ENCODE measurements around the gene OR52E1.

OR52E1 gene

GRCh38 chr11:5065027-5065426 is 4.3 kb upstream of the OR52E1 start:
- Histone ChIP-seq H3K4me3 (ENCODE audit: low read depth in 1 of 2, low read length in 2 of 2) (no peak overlapping the region), H3K36me3 (ENCODE audit: control insufficient read depth in 1 of 2, insufficient read depth in 2 of 2, low read length in 2 of 2) (no peaks in the 10 kb centered on the region), H3K27ac (ENCODE audit: low read length) (no peak overlapping the region), H3K4me1 (ENCODE audit: control insufficient read depth in 1 of 2, insufficient read depth in 2 of 2, low read length in 2 of 2) (no peaks in the 10 kb centered on the region), H3K9me3 (ENCODE audit: control insufficient read depth in 1 of 2, low read length in 2 of 2) (no peaks in the 10 kb centered on the region), H3K27me3 (ENCODE audit: low read depth, low read length) (no peaks in the 10 kb centered on the region)

- Histone ChIP-seq H3K36me3 (ENCODE audit: control insufficient read depth in 1 of 2, insufficient read depth in 2 of 2, low read length in 2 of 2) (no peaks in the 10 kb centered on the region), H3K4me3 (ENCODE audit: low read depth in 1 of 2, low read length in 2 of 2) (no peak overlapping the region), H3K27ac (ENCODE audit: low read length) (no peak overlapping the region), H3K9me3 (ENCODE audit: control insufficient read depth in 1 of 2, low read length in 2 of 2) (no peaks in the 10 kb centered on the region), H3K4me1 (ENCODE audit: control insufficient read depth in 1 of 2, insufficient read depth in 2 of 2, low read length in 2 of 2) (no peaks in the 10 kb centered on the region), H3K27me3 (ENCODE audit: low read depth, low read length) (no peaks in the 10 kb centered on the region)
Observed at GRCh38 chr11:5071799-5072198, 2.4 kb downstream of the OR52E1 start.

GRCh38 chr11:5081405-5081804 is 12.0 kb downstream of the OR52E1 start:
- Histone ChIP-seq H3K27ac (ENCODE audit: low read length) (no peak overlapping the region), H3K27me3 (ENCODE audit: low read depth, low read length) (no peaks in the 10 kb centered on the region), H3K4me1 (ENCODE audit: control insufficient read depth in 1 of 2, insufficient read depth in 2 of 2, low read length in 2 of 2) (no peaks in the 10 kb centered on the region), H3K9me3 (ENCODE audit: control insufficient read depth in 1 of 2, low read length in 2 of 2) (no peaks in the 10 kb centered on the region), H3K36me3 (ENCODE audit: control insufficient read depth in 1 of 2, insufficient read depth in 2 of 2, low read length in 2 of 2) (no peaks in the 10 kb centered on the region), H3K4me3 (ENCODE audit: low read depth in 1 of 2, low read length in 2 of 2) (no peak overlapping the region)

- no peak overlapping the region for H3K4me3 ChIP-seq (ENCODE audit: low read depth in 1 of 2, low read length in 2 of 2)
- no peaks in the 10 kb centered on the region for H3K4me1 ChIP-seq (ENCODE audit: control insufficient read depth in 1 of 2, insufficient read depth in 2 of 2, low read length in 2 of 2)
- no peaks in the 10 kb centered on the region for H3K36me3 ChIP-seq (ENCODE audit: control insufficient read depth in 1 of 2, insufficient read depth in 2 of 2, low read length in 2 of 2)
- H3K9me3 ChIP-seq (ENCODE audit: control insufficient read depth in 1 of 2, low read length in 2 of 2), result no peaks in the 10 kb centered on the region
- H3K27me3 ChIP-seq (ENCODE audit: low read depth, low read length), result no peaks in the 10 kb centered on the region
- no peak overlapping the region for H3K27ac ChIP-seq (ENCODE audit: low read length)
Observed at GRCh38 chr11:5083602-5084001, 14.2 kb downstream of the OR52E1 start.

- Histone ChIP-seq H3K9me3 (ENCODE audit: control insufficient read depth in 1 of 2, low read length in 2 of 2) (no peaks in the 10 kb centered on the region), H3K4me3 (ENCODE audit: low read depth in 1 of 2, low read length in 2 of 2) (no peak overlapping the region), H3K4me1 (ENCODE audit: control insufficient read depth in 1 of 2, insufficient read depth in 2 of 2, low read length in 2 of 2) (no peaks in the 10 kb centered on the region), H3K36me3 (ENCODE audit: control insufficient read depth in 1 of 2, insufficient read depth in 2 of 2, low read length in 2 of 2) (no peaks in the 10 kb centered on the region), H3K27ac (ENCODE audit: low read length) (no peak overlapping the region), H3K27me3 (ENCODE audit: low read depth, low read length) (no peaks in the 10 kb centered on the region)
Observed at GRCh38 chr11:5088556-5088955, 19.2 kb downstream of the OR52E1 start.

GRCh38 chr11:5090668-5091067 is 21.3 kb downstream of the OR52E1 start:
- Histone ChIP-seq H3K27me3 (ENCODE audit: low read depth, low read length) (no peaks in the 10 kb centered on the region), H3K27ac (ENCODE audit: low read length) (no peak overlapping the region), H3K4me1 (ENCODE audit: control insufficient read depth in 1 of 2, insufficient read depth in 2 of 2, low read length in 2 of 2) (no peaks in the 10 kb centered on the region), H3K9me3 (ENCODE audit: control insufficient read depth in 1 of 2, low read length in 2 of 2) (no peaks in the 10 kb centered on the region), H3K4me3 (ENCODE audit: low read depth in 1 of 2, low read length in 2 of 2) (no peak overlapping the region), H3K36me3 (ENCODE audit: control insufficient read depth in 1 of 2, insufficient read depth in 2 of 2, low read length in 2 of 2) (no peaks in the 10 kb centered on the region)

GRCh38 chr11:5092821-5093585 is 23.6 kb downstream of the OR52E1 start:
- H3K27ac ChIP-seq (ENCODE audit: low read length), result no peak overlapping the region
- no peaks in the 10 kb centered on the region for H3K36me3 ChIP-seq (ENCODE audit: control insufficient read depth in 1 of 2, insufficient read depth in 2 of 2, low read length in 2 of 2)
- H3K4me1 ChIP-seq (ENCODE audit: control insufficient read depth in 1 of 2, insufficient read depth in 2 of 2, low read length in 2 of 2), result no peaks in the 10 kb centered on the region
- H3K27me3 ChIP-seq (ENCODE audit: low read depth, low read length), result no peaks in the 10 kb centered on the region
- H3K9me3 ChIP-seq (ENCODE audit: control insufficient read depth in 1 of 2, low read length in 2 of 2), result no peaks in the 10 kb centered on the region
- H3K4me3 ChIP-seq (ENCODE audit: low read depth in 1 of 2, low read length in 2 of 2), result no peak overlapping the region

GRCh38 chr11:5096011-5096410 is 26.6 kb downstream of the OR52E1 start:
- no peaks in the 10 kb centered on the region for H3K27me3 ChIP-seq (ENCODE audit: low read depth, low read length)
- no peaks in the 10 kb centered on the region for H3K9me3 ChIP-seq (ENCODE audit: control insufficient read depth in 1 of 2, low read length in 2 of 2)
- no peak overlapping the region for H3K4me3 ChIP-seq (ENCODE audit: low read depth in 1 of 2, low read length in 2 of 2)
- no peaks in the 10 kb centered on the region for H3K36me3 ChIP-seq (ENCODE audit: control insufficient read depth in 1 of 2, insufficient read depth in 2 of 2, low read length in 2 of 2)
- H3K27ac ChIP-seq (ENCODE audit: low read length), result no peak overlapping the region
- no peaks in the 10 kb centered on the region for H3K4me1 ChIP-seq (ENCODE audit: control insufficient read depth in 1 of 2, insufficient read depth in 2 of 2, low read length in 2 of 2)

- H3K27me3 ChIP-seq (ENCODE audit: low read depth, low read length), result no peaks in the 10 kb centered on the region
Observed at GRCh38 chr11:5102246-5102645, 32.9 kb downstream of the OR52E1 start.

GRCh38 chr11:5103066-5103465 is 33.7 kb downstream of the OR52E1 start:
- Histone ChIP-seq H3K4me1 (ENCODE audit: control insufficient read depth in 1 of 2, insufficient read depth in 2 of 2, low read length in 2 of 2) (no peaks in the 10 kb centered on the region), H3K9me3 (ENCODE audit: control insufficient read depth in 1 of 2, low read length in 2 of 2) (no peaks in the 10 kb centered on the region), H3K27me3 (ENCODE audit: low read depth, low read length) (no peaks in the 10 kb centered on the region), H3K4me3 (ENCODE audit: low read depth in 1 of 2, low read length in 2 of 2) (no peak overlapping the region), H3K36me3 (ENCODE audit: control insufficient read depth in 1 of 2, insufficient read depth in 2 of 2, low read length in 2 of 2) (no peaks in the 10 kb centered on the region), H3K27ac (ENCODE audit: low read length) (no peak overlapping the region)

More at GRCh38 chr11:5102246-5102645, 32.9 kb downstream of the OR52E1 start:
- Histone ChIP-seq H3K36me3 (ENCODE audit: control insufficient read depth in 1 of 2, insufficient read depth in 2 of 2, low read length in 2 of 2) (no peaks in the 10 kb centered on the region), H3K9me3 (ENCODE audit: control insufficient read depth in 1 of 2, low read length in 2 of 2) (no peaks in the 10 kb centered on the region), H3K4me1 (ENCODE audit: control insufficient read depth in 1 of 2, insufficient read depth in 2 of 2, low read length in 2 of 2) (no peaks in the 10 kb centered on the region), H3K4me3 (ENCODE audit: low read depth in 1 of 2, low read length in 2 of 2) (no peak overlapping the region), H3K27ac (ENCODE audit: low read length) (no peak overlapping the region)

GRCh38 chr11:5107285-5107684 is 37.9 kb downstream of the OR52E1 start:
- H3K36me3 ChIP-seq (ENCODE audit: control insufficient read depth in 1 of 2, insufficient read depth in 2 of 2, low read length in 2 of 2), result no peaks in the 10 kb centered on the region
- no peak overlapping the region for H3K4me3 ChIP-seq (ENCODE audit: low read depth in 1 of 2, low read length in 2 of 2)
- H3K27me3 ChIP-seq (ENCODE audit: low read depth, low read length), result no peaks in the 10 kb centered on the region
- no peak overlapping the region for H3K27ac ChIP-seq (ENCODE audit: low read length)
- H3K4me1 ChIP-seq (ENCODE audit: control insufficient read depth in 1 of 2, insufficient read depth in 2 of 2, low read length in 2 of 2), result no peaks in the 10 kb centered on the region
- no peaks in the 10 kb centered on the region for H3K9me3 ChIP-seq (ENCODE audit: control insufficient read depth in 1 of 2, low read length in 2 of 2)

GRCh38 chr11:5115339-5115738 is 46.0 kb downstream of the OR52E1 start:
- H3K27me3 ChIP-seq (ENCODE audit: low read depth, low read length), result no peaks in the 10 kb centered on the region
- no peak overlapping the region for H3K4me3 ChIP-seq (ENCODE audit: low read depth in 1 of 2, low read length in 2 of 2)
- no peaks in the 10 kb centered on the region for H3K9me3 ChIP-seq (ENCODE audit: control insufficient read depth in 1 of 2, low read length in 2 of 2)
- no peaks in the 10 kb centered on the region for H3K36me3 ChIP-seq (ENCODE audit: control insufficient read depth in 1 of 2, insufficient read depth in 2 of 2, low read length in 2 of 2)
- no peak overlapping the region for H3K27ac ChIP-seq (ENCODE audit: low read length)
- no peaks in the 10 kb centered on the region for H3K4me1 ChIP-seq (ENCODE audit: control insufficient read depth in 1 of 2, insufficient read depth in 2 of 2, low read length in 2 of 2)

All from muscle layer of duodenum (tissue), 2 donors.